Measurements from ENCODE around the gene COL18A1. TPM values are rescaled to one million over a fixed set of nuclear protein-coding genes. Genes with fewer than 3 reads are reported as not detected.

Gene COL18A1
- total and polyA plus RNA-seq, 4 donors = 97.3 to 963 (median 295) TPM

DNA sequence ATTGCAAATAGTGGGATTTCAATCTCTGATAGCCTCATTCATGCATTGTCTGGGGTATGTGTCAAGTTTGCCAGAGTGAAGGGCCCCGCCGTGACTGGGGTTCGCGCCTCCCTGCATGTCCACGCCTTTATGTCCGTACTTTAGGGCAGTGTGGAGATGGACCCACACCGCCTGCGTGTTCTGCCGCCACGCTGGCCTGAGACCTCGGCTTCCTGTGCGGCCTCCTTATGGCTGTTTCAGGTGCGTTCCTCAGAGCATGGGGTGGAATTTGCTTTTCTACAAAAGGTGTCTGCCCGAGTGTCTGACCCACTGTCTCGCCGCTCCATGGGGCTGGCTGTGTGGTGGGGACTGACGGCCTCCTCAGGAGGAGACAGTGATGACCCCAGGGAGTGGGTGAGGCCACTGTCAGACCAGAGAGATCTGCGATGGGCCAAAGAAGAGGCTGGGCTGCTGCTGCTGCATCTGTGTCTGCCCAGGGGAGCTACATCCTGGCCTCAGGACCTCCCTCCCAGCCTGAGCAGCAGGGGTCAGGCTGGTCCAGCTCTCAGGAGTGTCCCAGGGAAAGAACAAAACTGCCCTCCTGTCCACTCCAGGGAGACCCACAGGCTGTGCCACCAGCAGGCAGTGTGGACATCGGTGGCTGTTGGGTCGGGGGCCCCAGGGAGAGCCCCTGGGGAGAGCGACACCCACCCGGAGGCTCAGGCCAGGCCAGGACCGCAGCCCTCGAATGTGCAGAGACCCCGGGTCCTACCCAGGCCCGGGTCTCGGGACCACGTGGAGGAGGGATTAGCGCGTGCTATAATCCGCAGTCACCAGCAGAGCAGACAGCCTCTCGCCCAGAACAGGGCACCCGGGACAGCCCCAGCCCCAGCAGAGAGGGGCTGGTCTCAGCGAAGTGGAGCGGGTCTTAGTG lies 147.1 kb downstream of the COL18A1 start:
- intact Hi-C loops (cut with DNase I) = loop anchor here in 1 of 2 donors (10.0 kb wide), 1 partner anchor 373 kb away; no protein-coding TSS in a partner anchor
- Histone ChIP-seq H3K9me3 (ENCODE audit: control insufficient read depth, low read length) (no peaks in the 10 kb centered on the region), H3K27me3 (ENCODE audit: control insufficient read depth in 1 of 2, insufficient read depth in 2 of 2, low read length in 1 of 2) (peaks cover 0 to 1% of the 10 kb centered on the region in 2 donors), H3K4me3 (ENCODE audit: low read length in 2 of 2) (no peak overlapping the region), H3K4me1 (ENCODE audit: control insufficient read depth in 1 of 2, insufficient read depth in 2 of 2, low read length in 2 of 2) (no peaks in the 10 kb centered on the region), H3K36me3 (ENCODE audit: control insufficient read depth in 1 of 2, insufficient read depth in 2 of 2, low read length in 1 of 2) (no peaks in the 10 kb centered on the region), H3K27ac (ENCODE audit: low read depth in 1 of 2, low read length in 2 of 2) (no peak overlapping the region)
- 93% methylated on average over 35 of the region's 35 CpGs for WGBS, 2 donors
- DNase-seq = peak; percentile 42 to 65
- ATAC-seq (ENCODE audit: low FRiP score) = no peak

- no peaks in the 10 kb centered on the region for H3K4me1 ChIP-seq (ENCODE audit: control insufficient read depth in 1 of 2, insufficient read depth in 2 of 2, low read length in 2 of 2)
- ATAC-seq (ENCODE audit: low FRiP score) (no peak), DNase-seq (peak; percentile 50 to 76)
- 87 to 90% methylated on average over 29 of the region's 29 CpGs for WGBS, 2 donors
- H3K27me3 ChIP-seq (ENCODE audit: control insufficient read depth in 1 of 2, insufficient read depth in 2 of 2, low read length in 1 of 2) = peaks cover 0 to 1% of the 10 kb centered on the region in 2 donors
- no peak overlapping the region for H3K4me3 ChIP-seq (ENCODE audit: low read length in 2 of 2)
- H3K27ac ChIP-seq (ENCODE audit: low read depth in 1 of 2, low read length in 2 of 2) = no peak overlapping the region
- H3K9me3 ChIP-seq (ENCODE audit: control insufficient read depth, low read length) = no peaks in the 10 kb centered on the region
- H3K36me3 ChIP-seq (ENCODE audit: control insufficient read depth in 1 of 2, insufficient read depth in 2 of 2, low read length in 1 of 2) = no peaks in the 10 kb centered on the region
- intact Hi-C loops (cut with DNase I) = loop anchor here in 1 of 2 donors (10.0 kb wide), 1 partner anchor 372 kb away; no protein-coding TSS in a partner anchor
Observed at GRCh38 chr21:45552696-45553391, 147.9 kb downstream of the COL18A1 start.

DNA sequence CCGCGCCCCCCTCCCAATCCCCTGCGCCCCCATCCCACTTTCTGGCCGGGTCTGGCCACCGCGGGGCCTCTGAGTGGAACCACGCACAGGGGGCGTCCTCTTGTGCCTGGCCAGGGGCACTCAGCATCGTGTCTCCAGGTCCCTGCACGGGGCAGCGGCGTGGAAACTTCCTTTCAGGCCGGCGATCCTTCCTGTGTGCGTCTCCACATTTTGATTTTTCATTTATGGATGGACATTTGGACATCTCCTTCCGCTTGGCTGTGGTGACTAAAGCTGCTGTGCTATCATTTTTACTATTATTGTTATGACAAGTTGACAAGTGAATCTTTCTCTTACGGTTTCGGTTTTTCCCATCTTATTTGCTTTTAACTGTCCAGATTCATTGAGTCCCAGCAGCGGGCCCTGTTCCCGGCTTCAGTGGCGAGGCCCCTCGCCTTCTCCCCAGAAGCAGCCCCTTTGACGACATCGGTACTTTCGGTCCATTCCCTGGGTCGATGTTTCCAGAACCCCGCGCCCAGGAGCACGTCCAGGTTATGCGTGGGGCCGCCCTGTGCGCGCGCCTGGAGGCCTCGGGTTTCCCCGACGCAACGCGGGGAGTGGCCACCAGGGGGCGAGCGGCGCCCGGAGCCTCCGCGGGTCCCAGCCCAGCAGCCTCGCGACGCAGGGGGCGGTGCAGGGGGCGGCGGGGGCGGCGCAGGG lies 149.7 kb downstream of the COL18A1 start:
- 2% methylated on average over 47 to 53 of the region's 53 CpGs for WGBS, 2 donors
- Histone ChIP-seq H3K4me3 (ENCODE audit: low read length in 2 of 2) (peak overlapping the region; percentile 49 to 71), H3K4me1 (ENCODE audit: control insufficient read depth in 1 of 2, insufficient read depth in 2 of 2, low read length in 2 of 2) (no peaks in the 10 kb centered on the region)

DNA sequence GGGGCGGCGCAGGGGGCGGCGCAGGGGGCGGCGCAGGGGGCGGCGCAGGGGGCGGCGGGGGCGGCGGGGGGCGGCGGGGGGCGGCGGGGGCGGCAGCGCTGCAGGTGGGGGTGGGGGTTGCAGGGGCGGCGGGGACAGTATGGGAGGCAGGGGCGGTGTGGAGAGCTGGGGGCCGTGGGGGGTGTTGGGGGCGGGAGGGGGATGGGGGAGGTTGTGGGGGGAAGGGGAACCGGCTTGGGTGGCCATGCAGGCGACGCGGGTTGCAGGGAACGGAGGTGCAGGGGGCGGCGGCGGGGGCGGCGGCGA lies 150.2 kb downstream of the COL18A1 start:
- no peak for ATAC-seq (ENCODE audit: low FRiP score)
- H3K36me3 ChIP-seq (ENCODE audit: control insufficient read depth in 1 of 2, insufficient read depth in 2 of 2, low read length in 1 of 2) = no peaks in the 10 kb centered on the region
- 0% methylated on average over 8 to 28 of the region's 34 CpGs for WGBS, 2 donors

More for the DNA sequence above, 149.7 kb downstream of the COL18A1 start:
- peak; percentile 90 for ATAC-seq (ENCODE audit: low FRiP score)
- DNase-seq = peak; percentile 88 to 96
- H3K27ac ChIP-seq (ENCODE audit: low read depth in 1 of 2, low read length in 2 of 2) = peak overlapping the region in 1 of 2 donors; percentile 39
- no peaks in the 10 kb centered on the region for H3K9me3 ChIP-seq (ENCODE audit: control insufficient read depth, low read length)
- intact Hi-C loops (cut with DNase I) = loop anchor here (5.0 to 10.0 kb wide), 3 partner anchors 268 to 370 kb away; no protein-coding TSS in a partner anchor
- no peaks in the 10 kb centered on the region for H3K36me3 ChIP-seq (ENCODE audit: control insufficient read depth in 1 of 2, insufficient read depth in 2 of 2, low read length in 1 of 2)
- H3K27me3 ChIP-seq (ENCODE audit: control insufficient read depth in 1 of 2, insufficient read depth in 2 of 2, low read length in 1 of 2) = peaks cover 0 to 1% of the 10 kb centered on the region in 2 donors

GRCh38 chr21:45555557-45556301 lies 150.8 kb downstream of the COL18A1 start:
- 0 to 1% methylated on average over 58 to 62 of the region's 62 CpGs for WGBS, 2 donors
- intact Hi-C loops (cut with DNase I) = loop anchor here (1.0 to 10.0 kb wide), 5 partner anchors 41 to 369 kb away; no protein-coding TSS in a partner anchor
- no peaks in the 10 kb centered on the region for H3K9me3 ChIP-seq (ENCODE audit: control insufficient read depth, low read length)
- peak overlapping the region in 1 of 2 donors; percentile 58 for H3K27ac ChIP-seq (ENCODE audit: low read depth in 1 of 2, low read length in 2 of 2)
- ATAC-seq (ENCODE audit: low FRiP score) (peak; percentile 91), DNase-seq (peak; percentile 89 to 90)
- no peaks in the 10 kb centered on the region for H3K4me1 ChIP-seq (ENCODE audit: control insufficient read depth in 1 of 2, insufficient read depth in 2 of 2, low read length in 2 of 2)
- H3K27me3 ChIP-seq (ENCODE audit: control insufficient read depth in 1 of 2, insufficient read depth in 2 of 2, low read length in 1 of 2) = peaks cover 0 to 1% of the 10 kb centered on the region in 2 donors
- H3K4me3 ChIP-seq (ENCODE audit: low read length in 2 of 2) = peak overlapping the region; percentile 14 to 41
- no peaks in the 10 kb centered on the region for H3K36me3 ChIP-seq (ENCODE audit: control insufficient read depth in 1 of 2, insufficient read depth in 2 of 2, low read length in 1 of 2)

More for the DNA sequence above, 150.2 kb downstream of the COL18A1 start:
- no peak overlapping the region for H3K27ac ChIP-seq (ENCODE audit: low read depth in 1 of 2, low read length in 2 of 2)
- H3K4me1 ChIP-seq (ENCODE audit: control insufficient read depth in 1 of 2, insufficient read depth in 2 of 2, low read length in 2 of 2) = no peaks in the 10 kb centered on the region
- no peak for DNase-seq
- H3K4me3 ChIP-seq (ENCODE audit: low read length in 2 of 2) = peak overlapping the region; percentile 14 to 41
- intact Hi-C loops (cut with DNase I) = loop anchor here (5.0 to 10.0 kb wide), 3 partner anchors 267 to 370 kb away; no protein-coding TSS in a partner anchor
- H3K9me3 ChIP-seq (ENCODE audit: control insufficient read depth, low read length) = no peaks in the 10 kb centered on the region
- H3K27me3 ChIP-seq (ENCODE audit: control insufficient read depth in 1 of 2, insufficient read depth in 2 of 2, low read length in 1 of 2) = peaks cover 0 to 1% of the 10 kb centered on the region in 2 donors

- WGBS, 2 donors = 24 to 25% methylated on average over 12 of the region's 12 CpGs
- intact Hi-C loops (cut with DNase I) = loop anchor here (1.0 to 10.0 kb wide), 5 partner anchors 41 to 369 kb away; no protein-coding TSS in a partner anchor
- no peak for ATAC-seq (ENCODE audit: low FRiP score)
- Histone ChIP-seq H3K27me3 (ENCODE audit: control insufficient read depth in 1 of 2, insufficient read depth in 2 of 2, low read length in 1 of 2) (peaks cover 0 to 1% of the 10 kb centered on the region in 2 donors), H3K4me3 (ENCODE audit: low read length in 2 of 2) (no peak overlapping the region), H3K4me1 (ENCODE audit: control insufficient read depth in 1 of 2, insufficient read depth in 2 of 2, low read length in 2 of 2) (no peaks in the 10 kb centered on the region), H3K36me3 (ENCODE audit: control insufficient read depth in 1 of 2, insufficient read depth in 2 of 2, low read length in 1 of 2) (no peaks in the 10 kb centered on the region), H3K27ac (ENCODE audit: low read depth in 1 of 2, low read length in 2 of 2) (no peak overlapping the region), H3K9me3 (ENCODE audit: control insufficient read depth, low read length) (no peaks in the 10 kb centered on the region)
- DNase-seq = no peak
Observed at GRCh38 chr21:45556302-45556644, 151.3 kb downstream of the COL18A1 start.

- no peak overlapping the region for H3K27ac ChIP-seq (ENCODE audit: low read depth in 1 of 2, low read length in 2 of 2)
- ATAC-seq (ENCODE audit: low FRiP score) (no peak), DNase-seq (peak; percentile 49 to 74)
Observed at GRCh38 chr21:45556645-45557615, 152.0 kb downstream of the COL18A1 start.

More at GRCh38 chr21:45556645-45557615, 152.0 kb downstream of the COL18A1 start:
- 85 to 86% methylated on average over 33 of the region's 33 CpGs for WGBS, 2 donors
- Histone ChIP-seq H3K36me3 (ENCODE audit: control insufficient read depth in 1 of 2, insufficient read depth in 2 of 2, low read length in 1 of 2) (no peaks in the 10 kb centered on the region), H3K27me3 (ENCODE audit: control insufficient read depth in 1 of 2, insufficient read depth in 2 of 2, low read length in 1 of 2) (no peaks in the 10 kb centered on the region), H3K4me1 (ENCODE audit: control insufficient read depth in 1 of 2, insufficient read depth in 2 of 2, low read length in 2 of 2) (no peaks in the 10 kb centered on the region), H3K4me3 (ENCODE audit: low read length in 2 of 2) (no peak overlapping the region), H3K9me3 (ENCODE audit: control insufficient read depth, low read length) (no peaks in the 10 kb centered on the region)
- intact Hi-C loops (cut with DNase I) = loop anchor here (1.0 to 10.0 kb wide), 5 partner anchors 40 to 368 kb away; no protein-coding TSS in a partner anchor
